Fibroblast of lung (primary cell): Measurements from ENCODE around the gene SLC22A7. TPM values are rescaled to one million over a fixed set of nuclear protein-coding genes. Genes with fewer than 3 reads are reported as not detected.
"Not testable (repeated sequence)": the region's sequence is repeated elsewhere in the genome, so short reads cannot be mapped to it uniquely, and the experiment has no call there.

ENCODE experiments used
- DNase-seq, 2 donors: peaks; one replicate each; pipeline versions ENCODE4 v3.0.0 to v3.0.0-alpha.2; 2010; ENCODE audit warnings: low read depth in 2 of 2
- H2AFZ ChIP-seq: 2 replicates; pipeline ENCODE4 v1.5.1; 2012; ENCODE audit warnings: low read length, control low read depth, inconsistent platforms
- H3K27ac ChIP-seq: 2 replicates; pipeline ENCODE4 v1.5.1; 2011; ENCODE audit warnings: low read length, control low read depth; ENCODE audit not compliant: insufficient read depth
- H3K27me3 ChIP-seq: 2 replicates; pipeline ENCODE4 v1.5.1; 2011; ENCODE audit warnings: mild to moderate bottlenecking, low read length; ENCODE audit not compliant: control insufficient read depth, insufficient read depth
- H3K36me3 ChIP-seq: 2 replicates; pipeline ENCODE4 v1.5.1; 2011; ENCODE audit warnings: low read length; ENCODE audit not compliant: control insufficient read depth, insufficient read depth
- H3K4me1 ChIP-seq: 2 replicates; pipeline ENCODE4 v1.5.1; 2011; ENCODE audit warnings: low read length; ENCODE audit not compliant: control insufficient read depth, insufficient read depth; ENCODE audit errors: extremely low read depth
- H3K4me2 ChIP-seq: 2 replicates; pipeline ENCODE4 v1.5.1; 2011; ENCODE audit warnings: low read length, control low read depth; ENCODE audit not compliant: insufficient read depth; ENCODE audit errors: extremely low read depth
- H3K4me3 ChIP-seq, 4 experiments: fragments of 200-600 bp in 1 of 4; sonication (generic) in 1 of 4; replicated peaks in 1 of 4; 2 replicates each; pipeline ENCODE4 v1.5.1; 2011 to 2016; ENCODE audit warnings: low read length in 4 of 4, low read depth in 3 of 4, mild to moderate bottlenecking in 3 of 4, control low read depth in 2 of 4, inconsistent platforms in 1 of 4, mixed read lengths in 1 of 4; ENCODE audit not compliant: insufficient read depth in 1 of 4; ENCODE audit errors: control extremely low read depth in 1 of 4
- H3K79me2 ChIP-seq: 2 replicates; pipeline ENCODE4 v1.5.1; 2012; ENCODE audit warnings: mild to moderate bottlenecking, low read length, inconsistent platforms; ENCODE audit not compliant: control insufficient read depth, insufficient read depth
- H3K9ac ChIP-seq: 2 replicates; pipeline ENCODE4 v1.5.1; 2011; ENCODE audit warnings: mild to moderate bottlenecking, low read length, control low read depth; ENCODE audit not compliant: insufficient read depth
- H3K9me3 ChIP-seq: 2 replicates; pipeline ENCODE4 v1.5.1; 2012; ENCODE audit warnings: low read depth, low read length; ENCODE audit not compliant: control insufficient read depth, insufficient read depth
- H4K20me1 ChIP-seq: 2 replicates; pipeline ENCODE4 v1.5.1; 2011; ENCODE audit warnings: low read length; ENCODE audit not compliant: control insufficient read depth, insufficient read depth; ENCODE audit errors: extremely low read depth
- CTCF ChIP-seq, 2 donors: IDR thresholded peaks in 1 of 2; conservative IDR thresholded peaks in 1 of 2; 1 replicate in 1 of 2; 2 replicates in 1 of 2; pipeline ENCODE4 v1.5.1; 2011 to 2012; ENCODE audit warnings: low read length in 2 of 2, control low read depth in 1 of 2, inconsistent platforms in 1 of 2, low read depth in 1 of 2, mild to moderate bottlenecking in 1 of 2
- EZH2 ChIP-seq: IDR thresholded peaks from 2 replicates; pipeline ENCODE4 v1.5.1; 2012; ENCODE audit warnings: low read length, control low read depth, mild to moderate bottlenecking; ENCODE audit errors: missing control alignments
- polyA plus RNA-seq, 2 donors: library from polyadenylated mRNA; depleted of rRNA in 1 of 2; stranded (reverse) in 1 of 2; unstranded in 1 of 2; fragments of >200 nt; gene quantifications; 2 replicates each; pipeline ENCODE4 v1.2.1, GENCODE V29; 2011 to 2012; ENCODE audit warnings: missing spikeins in 1 of 2
- total RNA-seq: library from RNA; depleted of rRNA; stranded (reverse); fragments of >200 nt; gene quantifications from 2 replicates; pipeline ENCODE4 v1.2.1, GENCODE V29; 2014

Gene SLC22A7
- total and polyA plus RNA-seq, 2 donors (not counting 1 experiment from before 2014, with no cell fraction given): not detected

GRCh38 chr6:43301081-43301870, 3.2 kb downstream of the SLC22A7 start:
- Histone ChIP-seq H3K27me3 (peaks cover 24% of the 10 kb centered on the region), H3K27ac (no peak overlapping the region), H3K9ac (no peak overlapping the region), H3K79me2 (no peaks in the 10 kb centered on the region), H4K20me1 (no peaks in the 10 kb centered on the region), H3K9me3 (no peaks in the 10 kb centered on the region), H3K4me3 (no peak overlapping the region), H2AFZ (no peak overlapping the region), H3K4me1 (no peaks in the 10 kb centered on the region), H3K4me2 (no peak overlapping the region), H3K36me3 (no peaks in the 10 kb centered on the region)
- TF ChIP-seq CTCF (conservative IDR thresholded peaks at IDR 0.05 in 1 of 2, IDR thresholded peaks at IDR 0.05 in 1 of 2; ENCODE audit: low read depth in 1 of 2, low read length in 2 of 2) (no peak), EZH2 (no peak)
- no peak for DNase-seq

GRCh38 chr6:43302126-43302525, 4.1 kb downstream of the SLC22A7 start:
- H3K9ac ChIP-seq: no peak overlapping the region
- H3K9me3 ChIP-seq: no peaks in the 10 kb centered on the region
- H3K27ac ChIP-seq: no peak overlapping the region
- no peaks in the 10 kb centered on the region for H4K20me1 ChIP-seq
- TF ChIP-seq EZH2: no peak
- no peak for TF ChIP-seq CTCF (conservative IDR thresholded peaks at IDR 0.05 in 1 of 2, IDR thresholded peaks at IDR 0.05 in 1 of 2; ENCODE audit: low read depth in 1 of 2, low read length in 2 of 2)
- no peaks in the 10 kb centered on the region for H3K4me1 ChIP-seq
- DNase-seq: no peak
- H3K36me3 ChIP-seq: no peaks in the 10 kb centered on the region
- H3K27me3 ChIP-seq: peaks cover 24% of the 10 kb centered on the region
- H3K4me2 ChIP-seq: no peak overlapping the region
- no peak overlapping the region for H2AFZ ChIP-seq
- H3K79me2 ChIP-seq: no peaks in the 10 kb centered on the region
- H3K4me3 ChIP-seq: no peak overlapping the region

GRCh38 chr6:43303006-43303405, 4.9 kb downstream of the SLC22A7 start:
- not testable (repeated sequence) for H3K4me3 ChIP-seq, H3K27ac ChIP-seq, H3K79me2 ChIP-seq, H3K9me3 ChIP-seq, DNase-seq, H4K20me1 ChIP-seq, H3K4me1 ChIP-seq, H3K4me2 ChIP-seq, H3K36me3 ChIP-seq, H3K9ac ChIP-seq, H2AFZ ChIP-seq
- H3K27me3 ChIP-seq: peaks cover 24% of the 10 kb centered on the region
